ENCODE measurements around the gene MNX1.

The MNX1 gene

DNA sequence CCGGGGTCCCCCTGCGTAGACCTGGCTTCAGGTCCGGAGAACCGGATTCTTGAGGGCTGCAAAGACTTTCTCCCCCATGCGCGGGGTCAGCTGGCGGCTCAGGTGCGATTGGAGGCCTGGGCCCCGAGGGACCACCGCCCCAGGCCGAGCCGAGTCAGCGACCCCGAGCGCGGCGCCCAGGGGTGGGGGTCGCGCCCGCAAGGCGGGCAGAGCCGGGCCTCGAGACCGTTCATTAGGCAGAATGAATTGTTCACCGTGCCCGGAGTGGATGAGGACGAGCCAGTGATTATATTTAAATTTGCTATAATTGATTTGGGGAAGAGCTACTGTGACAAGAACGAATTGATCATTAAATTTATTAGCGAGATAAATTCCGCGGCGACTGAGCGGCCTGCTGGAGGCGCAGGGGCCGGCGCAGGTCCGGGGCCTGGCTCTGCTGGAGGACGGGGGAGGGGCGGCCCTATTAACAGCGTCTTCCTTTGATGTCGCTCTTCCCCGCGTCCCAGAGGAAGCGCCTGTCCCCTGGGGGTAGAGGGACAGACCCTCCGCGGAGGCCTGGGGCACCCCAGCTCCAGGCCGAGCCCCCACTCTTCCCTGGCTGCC is 7.5 kb downstream of the MNX1 start:
- Histone ChIP-seq H3K9me3 (no peaks in the 10 kb centered on the region), H3K36me3 (no peaks in the 10 kb centered on the region), H3K4me1 (peaks cover 8% of the 10 kb centered on the region; the same call in 1 of the 2 replicates), H3K27me3 (peaks cover 95% of the 10 kb centered on the region), H3K4me3 (ENCODE audit: low read depth, low read length) (peak overlapping the region; percentile 14)
- TF ChIP-seq, protein P1, sequence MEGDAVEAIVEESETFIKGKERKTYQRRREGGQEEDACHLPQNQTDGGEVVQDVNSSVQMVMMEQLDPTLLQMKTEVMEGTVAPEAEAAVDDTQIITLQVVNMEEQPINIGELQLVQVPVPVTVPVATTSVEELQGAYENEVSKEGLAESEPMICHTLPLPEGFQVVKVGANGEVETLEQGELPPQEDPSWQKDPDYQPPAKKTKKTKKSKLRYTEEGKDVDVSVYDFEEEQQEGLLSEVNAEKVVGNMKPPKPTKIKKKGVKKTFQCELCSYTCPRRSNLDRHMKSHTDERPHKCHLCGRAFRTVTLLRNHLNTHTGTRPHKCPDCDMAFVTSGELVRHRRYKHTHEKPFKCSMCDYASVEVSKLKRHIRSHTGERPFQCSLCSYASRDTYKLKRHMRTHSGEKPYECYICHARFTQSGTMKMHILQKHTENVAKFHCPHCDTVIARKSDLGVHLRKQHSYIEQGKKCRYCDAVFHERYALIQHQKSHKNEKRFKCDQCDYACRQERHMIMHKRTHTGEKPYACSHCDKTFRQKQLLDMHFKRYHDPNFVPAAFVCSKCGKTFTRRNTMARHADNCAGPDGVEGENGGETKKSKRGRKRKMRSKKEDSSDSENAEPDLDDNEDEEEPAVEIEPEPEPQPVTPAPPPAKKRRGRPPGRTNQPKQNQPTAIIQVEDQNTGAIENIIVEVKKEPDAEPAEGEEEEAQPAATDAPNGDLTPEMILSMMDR (IDR thresholded peaks at IDR 0.05; ENCODE audit: low read depth, low read length): no peak
- no peak for DNase-seq

DNA sequence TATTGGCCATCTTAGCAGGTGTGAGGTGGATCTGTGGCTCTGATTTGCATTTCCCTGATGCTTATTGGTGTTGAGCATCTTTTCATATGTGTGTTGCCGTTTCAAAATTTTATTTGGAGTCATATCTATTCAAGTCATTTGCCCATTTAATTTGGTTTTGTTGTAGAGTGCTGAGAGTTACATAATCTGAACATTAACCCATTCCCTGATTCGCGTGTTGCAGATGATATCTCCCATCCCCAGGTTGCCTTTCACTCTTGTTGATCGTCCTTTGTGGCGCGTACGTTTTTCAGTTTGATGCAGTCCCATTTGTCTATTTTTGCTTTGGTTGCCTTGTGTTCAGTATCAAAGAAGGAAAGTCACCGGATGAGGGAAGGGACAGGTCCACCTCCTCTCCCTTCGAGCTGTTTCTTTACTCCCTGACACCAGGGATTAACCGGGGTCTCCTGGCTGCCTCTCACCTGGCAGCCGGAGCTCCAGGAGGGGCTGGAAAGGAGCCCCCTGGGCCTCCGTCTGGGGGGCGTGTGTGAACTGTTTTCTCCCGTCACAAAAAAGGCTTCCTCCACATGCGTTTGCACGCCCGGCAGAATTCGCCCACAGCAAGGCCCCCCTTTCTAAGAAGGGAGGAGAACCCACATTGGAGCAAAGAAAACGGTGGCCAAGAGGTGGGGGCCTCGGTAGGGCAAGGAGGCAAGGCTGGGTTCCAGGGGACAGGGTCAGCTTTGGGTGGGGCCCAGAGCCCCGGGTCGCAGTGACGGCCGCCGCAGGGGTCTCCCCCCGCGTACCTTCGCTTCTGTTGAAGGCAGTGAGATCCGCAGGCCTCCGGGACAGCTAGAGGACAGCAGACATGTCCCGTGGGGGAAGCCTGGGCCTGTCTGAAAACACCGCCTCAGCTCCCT is 8.3 kb downstream of the MNX1 start:
- TF ChIP-seq, protein P1 (IDR thresholded peaks at IDR 0.05; ENCODE audit: low read depth, low read length): no peak
- H3K27me3 ChIP-seq: peaks cover 95% of the 10 kb centered on the region
- no peaks in the 10 kb centered on the region for H3K36me3 ChIP-seq
- H3K4me3 ChIP-seq (ENCODE audit: low read depth, low read length): no peak overlapping the region
- no peak for DNase-seq
- peaks cover 8% of the 10 kb centered on the region; the same call in 1 of the 2 replicates for H3K4me1 ChIP-seq
- no peaks in the 10 kb centered on the region for H3K9me3 ChIP-seq

DNA sequence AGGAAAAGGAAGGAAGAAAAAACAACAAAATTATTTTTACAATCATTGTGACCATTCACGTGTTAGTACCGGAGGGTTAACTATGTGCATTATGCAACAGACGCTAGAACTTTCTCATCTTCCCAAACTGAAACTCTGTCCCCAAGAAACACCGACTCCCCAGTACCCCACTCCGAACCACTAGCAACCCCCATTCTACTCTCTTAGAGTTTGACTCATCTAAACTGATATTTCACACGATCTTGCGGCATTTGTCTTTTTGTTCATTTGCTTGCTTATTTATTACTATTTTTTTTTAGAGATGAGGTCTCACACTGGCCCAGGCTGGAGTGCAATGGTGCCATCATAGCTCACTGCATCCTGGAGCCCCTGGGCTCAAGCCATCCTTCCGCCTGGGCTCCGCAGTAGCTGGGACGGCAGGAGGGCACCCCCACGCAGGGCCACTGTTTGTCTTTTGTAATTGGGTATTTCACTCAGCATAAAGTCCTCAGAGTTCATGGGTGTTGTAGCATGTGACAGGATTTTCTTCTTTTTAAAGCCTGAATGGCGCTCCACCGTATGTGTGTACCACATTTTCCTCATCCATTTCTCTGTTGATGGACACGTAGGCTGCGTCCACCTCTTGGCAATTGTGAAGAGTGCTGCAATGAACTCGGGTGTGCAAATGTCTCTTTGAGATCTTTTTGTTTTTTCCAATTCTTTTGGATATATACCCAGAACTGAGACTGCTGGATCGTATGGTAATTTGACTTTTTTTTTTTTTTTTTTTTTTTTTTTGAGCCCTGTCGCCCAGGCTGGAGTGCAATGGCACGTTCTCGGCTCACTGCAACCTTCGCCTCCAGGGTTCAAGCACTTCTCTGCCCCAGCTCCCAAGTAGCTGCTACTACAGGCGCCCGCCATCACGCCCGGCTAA is 9.5 kb downstream of the MNX1 start:
- TF ChIP-seq, protein P1 (IDR thresholded peaks at IDR 0.05; ENCODE audit: low read depth, low read length): no peak
- Histone ChIP-seq H3K4me1 (peaks cover 8% of the 10 kb centered on the region; the same call in 1 of the 2 replicates), H3K36me3 (no peaks in the 10 kb centered on the region), H3K27me3 (peaks cover 85% of the 10 kb centered on the region), H3K9me3 (no peaks in the 10 kb centered on the region), H3K4me3 (ENCODE audit: low read depth, low read length) (no peak overlapping the region)
- DNase-seq: no peak

DNA sequence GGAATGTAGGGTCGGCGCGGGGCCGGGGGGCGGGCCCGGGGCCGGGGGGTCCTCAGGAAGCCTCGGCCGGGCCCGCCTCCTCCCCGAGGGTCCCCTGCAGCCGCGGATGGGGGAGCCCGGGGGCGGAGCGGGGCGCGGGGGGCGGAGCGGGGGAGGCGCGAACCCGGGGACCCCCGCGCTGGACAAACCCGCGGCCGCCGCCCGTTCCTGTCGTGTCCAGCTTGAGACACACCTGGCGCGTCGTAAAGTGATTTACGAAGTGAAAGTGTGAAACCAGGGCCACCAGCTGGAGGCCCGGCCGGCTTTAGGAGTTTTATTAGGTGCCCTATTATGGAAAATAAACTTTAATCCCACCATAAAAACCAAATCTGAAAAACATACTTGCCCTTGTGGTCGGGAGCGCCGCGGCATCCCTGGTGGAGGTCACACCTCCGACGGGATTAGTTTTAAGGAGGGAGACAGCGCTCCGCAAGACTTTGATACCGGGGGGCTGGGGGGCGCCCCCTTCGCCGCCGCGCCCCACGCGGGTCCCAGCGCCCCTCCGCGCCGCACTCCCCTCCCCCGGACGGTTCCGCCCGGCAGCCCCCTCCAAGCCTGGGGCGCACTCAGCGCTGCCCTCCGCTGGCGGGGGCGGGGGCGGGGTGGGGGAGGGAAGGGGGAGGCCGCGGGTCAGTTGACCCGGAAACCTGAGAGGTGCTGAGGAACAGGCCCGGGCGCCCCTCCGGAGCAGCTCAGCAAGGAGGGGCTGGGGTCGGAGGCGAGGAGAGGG is 10.3 kb downstream of the MNX1 start:
- TF ChIP-seq, protein P1 (IDR thresholded peaks at IDR 0.05; ENCODE audit: low read depth, low read length): no peak
- peaks cover 77% of the 10 kb centered on the region for H3K27me3 ChIP-seq
- H3K4me3 ChIP-seq (ENCODE audit: low read depth, low read length): no peak overlapping the region
- no peaks in the 10 kb centered on the region for H3K9me3 ChIP-seq
- DNase-seq: no peak
- H3K4me1 ChIP-seq: peaks cover 8% of the 10 kb centered on the region; the same call in 1 of the 2 replicates
- no peaks in the 10 kb centered on the region for H3K36me3 ChIP-seq
